NCI-H2227 treated with DMSO at 0.1 percent for 48 hours (cell line): ENCODE data around the gene SYNPO2L.
A peak's percentile ranks its signal among the peaks of the same experiment; 100 is the strongest.

Source experiments
- DNase-seq: peaks from one replicate; lab custom pipeline; 2025; lab: John Stamatoyannopoulos, UW

Gene SYNPO2L

GRCh38 chr10:73649876-73650536 lies 5.8 kb downstream of the SYNPO2L start:
- no peak for DNase-seq

- no peak for DNase-seq
These were observed 6.6 kb downstream of the SYNPO2L start for GRCh38 chr10:73648975-73649829.

- DNase-seq = no peak
These were observed 7.8 kb downstream of the SYNPO2L start for GRCh38 chr10:73647875-73648651.

GRCh38 chr10:73647211-73647874 lies 8.5 kb downstream of the SYNPO2L start:
- peak; percentile 69 for DNase-seq

GRCh38 chr10:73646598-73647041 lies 9.2 kb downstream of the SYNPO2L start:
- no peak for DNase-seq

GRCh38 chr10:73645251-73645650 lies 10.6 kb downstream of the SYNPO2L start:
- no peak for DNase-seq

GRCh38 chr10:73644767-73645166 lies 11.1 kb downstream of the SYNPO2L start:
- no peak for DNase-seq

- DNase-seq = peak; percentile 51
These were observed 11.7 kb downstream of the SYNPO2L start for GRCh38 chr10:73644015-73644743.

GRCh38 chr10:73643362-73643761 lies 12.5 kb downstream of the SYNPO2L start:
- no peak for DNase-seq

- no peak for DNase-seq
These were observed 14.3 kb downstream of the SYNPO2L start, which contains the start of gene MYOZ1 for GRCh38 chr10:73641328-73642060. MYOZ1 (minus strand) TSS chr10:73641474; CDS start chr10:73640017, 1,457 bp downstream.

- no peak for DNase-seq
These were observed 16.5 kb downstream of the SYNPO2L start for GRCh38 chr10:73639286-73639685.

- DNase-seq = no peak
These were observed 20.0 kb downstream of the SYNPO2L start for GRCh38 chr10:73635781-73636180.

GRCh38 chr10:73634421-73634820 lies 21.4 kb downstream of the SYNPO2L start:
- DNase-seq = no peak

- DNase-seq = no peak
These were observed 26.7 kb downstream of the SYNPO2L start for GRCh38 chr10:73629165-73629564.

- DNase-seq = no peak
These were observed 27.4 kb downstream of the SYNPO2L start for GRCh38 chr10:73628405-73628804.

GRCh38 chr10:73627300-73627699 lies 28.5 kb downstream of the SYNPO2L start:
- DNase-seq = no peak

GRCh38 chr10:73625884-73626752 lies 29.7 kb downstream of the SYNPO2L start:
- DNase-seq = peak; percentile 85

- DNase-seq = peak; percentile 48
These were observed 30.6 kb downstream of the SYNPO2L start for GRCh38 chr10:73625004-73625883.
